Ovary (tissue), 9 donors: ENCODE data around the gene DIRAS1. TPM values are rescaled to one million over a fixed set of nuclear protein-coding genes. Genes with fewer than 3 reads are reported as not detected.

Source experiments
- DNase-seq, 5 donors: peaks; one replicate each; pipeline ENCODE4 v3.0.0-alpha.2; 2019 to 2020
- H3K27ac ChIP-seq, 2 donors: fragments of 200-600 bp; one replicate each; pipeline versions ENCODE4 v1.5.1 to v1.8.0; 2019 to 2022
- H3K27me3 ChIP-seq: fragments of 200-600 bp; one replicate; pipeline ENCODE4 v1.8.0; 2022
- H3K36me3 ChIP-seq: fragments of 200-600 bp; sonication (generic); one replicate; pipeline ENCODE4 v1.5.1; 2019
- H3K4me1 ChIP-seq: one replicate; pipeline ENCODE4 v1.8.1; 2013; ENCODE audit warnings: mild to moderate bottlenecking, moderate library complexity; ENCODE audit not compliant: insufficient read depth
- H3K4me3 ChIP-seq: fragments of 200-600 bp; sonication (generic); one replicate; pipeline ENCODE4 v1.5.1; 2017
- H3K9me3 ChIP-seq, 2 donors: fragments of 200-600 bp in 1 of 2; sonication (generic) in 1 of 2; one replicate each; pipeline versions ENCODE4 v1.5.1 to v1.8.1; 2013 to 2019; ENCODE audit warnings: mild to moderate bottlenecking in 1 of 2, moderate library complexity in 1 of 2
- CTCF ChIP-seq, 3 donors: fragments of 450-650 bp in 2 of 3; fragments of 200-600 bp in 1 of 3; IDR thresholded peaks; one replicate each; pipeline versions ENCODE4 v1.5.1 to v1.8.0; 2016 to 2022; ENCODE audit warnings: antibody characterized with exemption in 3 of 3, mild to moderate bottlenecking in 1 of 3
- EP300 ChIP-seq: sonication (generic); formaldehyde crosslinking; IDR thresholded peaks from one replicate; pipeline ENCODE4 v1.6.1; 2017; ENCODE audit warnings: antibody characterized with exemption
- POLR2A ChIP-seq: fragments of 450-650 bp; IDR thresholded peaks from one replicate; pipeline ENCODE4 v1.6.1; 2017; ENCODE audit warnings: antibody characterized with exemption, mild to moderate bottlenecking, moderate library complexity
- WGBS, 3 donors: extraction: QIAGEN DNeasy Blood & Tissue Kit in 1 of 3; methylation state at CpG; one replicate each; pipeline versions ENCODE4 v1.1.5 to v1.1.7; 2013 to 2017; 5-methylcytosine and 5-hydroxymethylcytosine counted together
- intact Hi-C, 4 donors: fragments of 100-400 bp; cut with DNase I; formaldehyde crosslinking; loops; one replicate each; pipeline versions ENCODE4 v1.11.0 to v1.15.1; 2022 to 2023
- polyA plus RNA-seq, 2 donors: library from polyadenylated mRNA; stranded (reverse); fragments of 200-250 nt in 1 of 2; fragments of 350-450 nt in 1 of 2; fragmentation: Illumina TruSeq in 1 of 2; extraction: RNeasy Lipid Tissue Mini Kit (QIAGEN cat#74804) in 1 of 2; gene quantifications; one replicate each; pipeline ENCODE4 v1.2.3, GENCODE V29; 2013 to 2014
- total RNA-seq, 7 donors: library from RNA; depleted of rRNA in 2 of 7; stranded (reverse); fragments of >200 nt in 2 of 7; fragmentation: NEBNext Ultra II Directional in 3 of 7; extraction: Animal tissue kit (Norgen Biotek cat#: 25700) in 3 of 7; gene quantifications; one replicate each; pipeline versions ENCODE4 v1.1.0 to v1.2.4, GENCODE V29; 2016 to 2023
- donor health status: DM: no; HTN: no; CAD: no; lungs with moderate emphysema.
- donor health status: DM: no; HTN: no; CAD: no.
- donor health status: Bipolar disorder and iron deficiency.
- donor health status: DM: yes; HTN: yes; CAD: no.
- donor health status: DM: no; HTN: no; CAD: no.
- donor health status: DM: yes; HTN: yes; CAD: no.

DIRAS1 gene
- total and polyA plus RNA-seq, 9 donors = 0.24 to 16.0 (median 5.7) TPM

- Histone ChIP-seq H3K36me3 (no peaks in the 10 kb centered on the region), H3K9me3 (no peaks in the 10 kb centered on the region), H3K4me1 (peaks cover 8% of the 10 kb centered on the region), H3K27ac (no peak overlapping the region), H3K4me3 (no peak overlapping the region), H3K27me3 (no peaks in the 10 kb centered on the region)
- 32 to 43% (median 32%) methylated on average over 26 of the region's 26 CpGs for WGBS, 3 donors
- TF ChIP-seq POLR2A = no peak
- TF ChIP-seq CTCF (IDR thresholded peaks at IDR 0.05) = no peak
- TF ChIP-seq EP300 = no peak
- no peak for DNase-seq
- intact Hi-C loops = no loop called here
Observed at GRCh38 chr19:2700660-2701360, 20.4 kb downstream of the DIRAS1 start.

GRCh38 chr19:2699413-2700140 lies 21.6 kb downstream of the DIRAS1 start:
- H3K4me3 ChIP-seq = no peak overlapping the region
- WGBS, 3 donors = 85 to 86% (median 86%) methylated on average over 15 of the region's 15 CpGs
- DNase-seq = no peak
- TF ChIP-seq EP300 (no peak), POLR2A (no peak), CTCF (IDR thresholded peaks at IDR 0.05) (no peak)
- intact Hi-C loops = loop anchor here in 1 of 4 donors (5.0 kb wide), 1 partner anchor 68 kb away; no protein-coding TSS in a partner anchor
- H3K27ac ChIP-seq = no peak overlapping the region
- H3K36me3 ChIP-seq = no peaks in the 10 kb centered on the region
- H3K9me3 ChIP-seq = no peaks in the 10 kb centered on the region
- H3K27me3 ChIP-seq = no peaks in the 10 kb centered on the region
- H3K4me1 ChIP-seq = peaks cover 16% of the 10 kb centered on the region

GRCh38 chr19:2694196-2694595 lies 27.0 kb downstream of the DIRAS1 start:
- TF ChIP-seq EP300 (no peak), CTCF (IDR thresholded peaks at IDR 0.05) (no peak), POLR2A (no peak)
- Histone ChIP-seq H3K27ac (peak overlapping the region in 1 of 2 donors; percentile 28), H3K36me3 (no peaks in the 10 kb centered on the region), H3K27me3 (no peaks in the 10 kb centered on the region), H3K4me3 (no peak overlapping the region), H3K9me3 (no peaks in the 10 kb centered on the region), H3K4me1 (peaks cover 17% of the 10 kb centered on the region)
- WGBS, 3 donors = 51 to 82% (median 59%) methylated on average over 5 of the region's 5 CpGs
- intact Hi-C loops = no loop called here
- DNase-seq = no peak

GRCh38 chr19:2693492-2694160 lies 27.5 kb downstream of the DIRAS1 start:
- TF ChIP-seq CTCF (IDR thresholded peaks at IDR 0.05) (no peak), EP300 (no peak), POLR2A (no peak)
- Histone ChIP-seq H3K27ac (peak overlapping the region in 1 of 2 donors; percentile 28), H3K36me3 (no peaks in the 10 kb centered on the region), H3K27me3 (no peaks in the 10 kb centered on the region), H3K9me3 (no peaks in the 10 kb centered on the region), H3K4me3 (no peak overlapping the region), H3K4me1 (peaks cover 17% of the 10 kb centered on the region)
- intact Hi-C loops = no loop called here
- WGBS, 3 donors = 19 to 23% (median 19%) methylated on average over 12 of the region's 12 CpGs
- DNase-seq = no peak
